CD4-positive, CD25-positive, alpha-beta regulatory T cell (primary cell): ENCODE results near the gene DCST2. TPM values are rescaled to one million over a fixed set of nuclear protein-coding genes. Genes with fewer than 3 reads are reported as not detected.

Experiments
- ATAC-seq, 2 donors: fragments of 150-1000 bp; cut with Tn5 transposase; one replicate each; pipeline ENCODE4 v1.10.0; 2021; ENCODE audit warnings: low read depth in 2 of 2, moderate number of reproducible peaks in 2 of 2, moderate library complexity in 1 of 2
- DNase-seq, 3 donors: peaks; one replicate each; pipeline versions ENCODE4 v3.0.0 to v3.0.0-alpha.2; 2012 to 2022; ENCODE audit warnings: mixed read lengths in 1 of 3
- H3K27ac ChIP-seq: one replicate; pipeline ENCODE4 v1.7.0; 2013; ENCODE audit warnings: mild to moderate bottlenecking, low read length; ENCODE audit not compliant: insufficient read depth, poor library complexity, severe bottlenecking
- H3K27me3 ChIP-seq: one replicate; pipeline ENCODE4 v1.7.0; 2013; ENCODE audit warnings: low read length; ENCODE audit not compliant: control insufficient read depth, insufficient read depth
- H3K36me3 ChIP-seq: one replicate; pipeline ENCODE4 v1.7.0; 2013; ENCODE audit warnings: mild to moderate bottlenecking, low read length, moderate library complexity; ENCODE audit not compliant: control insufficient read depth, insufficient read depth
- H3K4me1 ChIP-seq: 2 replicates; pipeline ENCODE4 v1.7.0; 2013; ENCODE audit warnings: mild to moderate bottlenecking, low read length; ENCODE audit not compliant: insufficient read depth, control insufficient read depth, poor library complexity, severe bottlenecking
- H3K4me3 ChIP-seq: one replicate; pipeline ENCODE4 v1.7.0; 2013; ENCODE audit warnings: low read depth, mild to moderate bottlenecking, low read length, moderate library complexity
- H3K9me3 ChIP-seq, 2 experiments: 1 replicate in 1 of 2; 2 replicates in 1 of 2; pipeline ENCODE4 v1.7.0; 2013; ENCODE audit warnings: low read length in 2 of 2, mild to moderate bottlenecking in 1 of 2, moderate library complexity in 1 of 2; ENCODE audit not compliant: control insufficient read depth in 2 of 2
- H3K27ac Mint-ChIP-seq, 3 donors: one replicate each; pipeline ENCODE4 v1.8.0; 2020 to 2022; ENCODE audit warnings: mild to moderate bottlenecking in 3 of 3, mixed read lengths in 3 of 3, moderate library complexity in 2 of 3
- H3K27me3 Mint-ChIP-seq: one replicate; pipeline ENCODE4 v1.8.0; 2022; ENCODE audit warnings: mild to moderate bottlenecking, mixed read lengths
- H3K36me3 Mint-ChIP-seq: one replicate; pipeline ENCODE4 v1.8.0; 2020; ENCODE audit warnings: mixed read lengths
- H3K4me1 Mint-ChIP-seq, 4 donors: one replicate each; pipeline ENCODE4 v1.8.0; 2020 to 2022; ENCODE audit warnings: mixed read lengths in 4 of 4, mild to moderate bottlenecking in 1 of 4
- H3K4me3 Mint-ChIP-seq, 4 donors: one replicate each; pipeline ENCODE4 v1.8.0; 2020 to 2022; ENCODE audit warnings: mild to moderate bottlenecking in 4 of 4, mixed read lengths in 4 of 4, moderate library complexity in 3 of 4
- H3K9me3 Mint-ChIP-seq, 7 donors: one replicate each; pipeline ENCODE4 v1.8.0; 2020 to 2022; ENCODE audit warnings: mixed read lengths in 7 of 7, mild to moderate bottlenecking in 3 of 7, moderate library complexity in 2 of 7
- polyA plus RNA-seq, 4 donors: library from polyadenylated mRNA; unstranded; fragments of 300-500 nt; fragmentation: Illumina TruSeq; gene quantifications; one replicate each; pipeline ENCODE4 v1.2.3, GENCODE V29; 2021
- total RNA-seq: library from RNA; stranded (reverse); gene quantifications from one replicate; pipeline ENCODE4 v1.2.3, GENCODE V29; 2022

DCST2 gene
- total and polyA plus RNA-seq, 5 donors from 2014 or later, result 1.4 TPM; not detected in 4

DNA sequence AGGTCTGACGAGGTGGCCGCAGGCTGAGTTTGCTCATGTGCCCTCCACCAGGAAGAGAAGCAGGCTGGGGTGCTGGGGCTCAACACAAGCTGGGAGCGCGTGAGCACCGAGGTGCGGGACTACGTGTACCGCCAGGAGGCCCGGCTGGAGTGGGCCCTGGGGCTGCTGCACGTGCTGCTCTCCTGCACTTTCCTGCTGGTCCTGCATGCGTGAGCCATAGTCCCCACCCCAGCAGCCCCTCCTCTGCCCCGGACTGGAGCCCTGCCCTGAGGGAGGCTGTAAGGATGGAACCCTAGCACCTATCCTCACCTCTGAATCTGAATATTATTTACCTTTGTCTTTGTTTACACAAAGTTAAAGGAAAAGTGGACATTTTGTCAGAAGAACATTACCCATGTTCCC is 9.7 kb upstream of the DCST2 start:
- no peak for ATAC-seq
- Mint-ChIP-seq H3K27ac (no peak overlapping the region), H3K4me1 (peaks cover 2 to 10% (median 4%) of the 10 kb centered on the region in 4 donors), H3K4me3 (no peak overlapping the region), H3K9me3 (no peaks in the 10 kb centered on the region), H3K36me3 (no peaks in the 10 kb centered on the region), H3K27me3 (no peaks in the 10 kb centered on the region)
- H3K4me1 ChIP-seq, result no peaks in the 10 kb centered on the region
- no peak overlapping the region for H3K4me3 ChIP-seq
- DNase-seq, result no peak
- H3K27ac ChIP-seq, result no peak overlapping the region
- no peaks in the 10 kb centered on the region for H3K9me3 ChIP-seq
- no peaks in the 10 kb centered on the region for H3K27me3 ChIP-seq
- no peaks in the 10 kb centered on the region for H3K36me3 ChIP-seq

GRCh38 chr1:155042789-155043188 is 9.2 kb upstream of the DCST2 start:
- H3K36me3 Mint-ChIP-seq, result no peaks in the 10 kb centered on the region
- ATAC-seq (no peak), DNase-seq (no peak)
- H3K4me1 Mint-ChIP-seq, result peaks cover 2 to 10% (median 4%) of the 10 kb centered on the region in 4 donors
- H3K4me3 Mint-ChIP-seq, result no peak overlapping the region
- no peak overlapping the region for H3K27ac Mint-ChIP-seq
- Histone ChIP-seq H3K9me3 (no peaks in the 10 kb centered on the region), H3K27me3 (peaks cover 3% of the 10 kb centered on the region), H3K4me3 (no peak overlapping the region), H3K4me1 (no peaks in the 10 kb centered on the region), H3K36me3 (no peaks in the 10 kb centered on the region), H3K27ac (no peak overlapping the region)
- peaks cover 2% of the 10 kb centered on the region for H3K27me3 Mint-ChIP-seq
- no peaks in the 10 kb centered on the region for H3K9me3 Mint-ChIP-seq

GRCh38 chr1:155040358-155041093 is 6.9 kb upstream of the DCST2 start:
- no peak for DNase-seq
- no peaks in the 10 kb centered on the region for H3K9me3 ChIP-seq
- Mint-ChIP-seq H3K9me3 (no peaks in the 10 kb centered on the region), H3K27me3 (peaks cover 18% of the 10 kb centered on the region), H3K36me3 (no peaks in the 10 kb centered on the region), H3K4me3 (no peak overlapping the region), H3K27ac (no peak overlapping the region), H3K4me1 (peaks cover 2 to 10% (median 4%) of the 10 kb centered on the region in 4 donors)
- H3K4me1 ChIP-seq, result no peaks in the 10 kb centered on the region
- ATAC-seq, result no peak
- H3K4me3 ChIP-seq, result no peak overlapping the region
- H3K27me3 ChIP-seq, result peaks cover 3% of the 10 kb centered on the region
- no peak overlapping the region for H3K27ac ChIP-seq
- H3K36me3 ChIP-seq, result no peaks in the 10 kb centered on the region

DNA sequence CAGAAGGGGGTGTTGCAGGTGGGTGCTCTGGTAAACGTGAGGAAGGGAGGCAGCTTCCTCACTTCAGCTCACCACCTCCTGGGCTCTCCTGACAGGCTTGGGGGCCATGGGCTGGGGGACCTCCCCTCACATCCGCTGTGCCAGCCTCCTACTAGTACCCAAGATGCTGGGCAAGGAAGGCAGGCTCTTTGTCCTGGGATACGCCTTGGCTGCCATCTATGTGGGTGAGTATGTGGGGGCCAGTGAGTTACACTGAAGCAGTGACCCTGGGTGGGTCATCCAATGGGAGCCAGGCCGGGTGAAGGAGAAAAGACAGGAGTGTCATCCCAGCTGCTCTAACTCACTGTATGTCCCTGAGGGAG is 5.7 kb upstream of the DCST2 start:
- DNase-seq (no peak), ATAC-seq (no peak)
- H3K27ac ChIP-seq, result no peak overlapping the region
- Mint-ChIP-seq H3K27me3 (peaks cover 22% of the 10 kb centered on the region), H3K4me3 (no peak overlapping the region), H3K36me3 (no peaks in the 10 kb centered on the region), H3K27ac (peak overlapping the region in 1 of 3 donors; percentile 56), H3K4me1 (peaks cover 0 to 5% (median 0%) of the 10 kb centered on the region in 4 donors), H3K9me3 (no peaks in the 10 kb centered on the region)
- no peaks in the 10 kb centered on the region for H3K36me3 ChIP-seq
- no peaks in the 10 kb centered on the region for H3K4me1 ChIP-seq
- no peaks in the 10 kb centered on the region for H3K9me3 ChIP-seq
- H3K4me3 ChIP-seq, result no peak overlapping the region
- H3K27me3 ChIP-seq, result peaks cover 3% of the 10 kb centered on the region

DNA sequence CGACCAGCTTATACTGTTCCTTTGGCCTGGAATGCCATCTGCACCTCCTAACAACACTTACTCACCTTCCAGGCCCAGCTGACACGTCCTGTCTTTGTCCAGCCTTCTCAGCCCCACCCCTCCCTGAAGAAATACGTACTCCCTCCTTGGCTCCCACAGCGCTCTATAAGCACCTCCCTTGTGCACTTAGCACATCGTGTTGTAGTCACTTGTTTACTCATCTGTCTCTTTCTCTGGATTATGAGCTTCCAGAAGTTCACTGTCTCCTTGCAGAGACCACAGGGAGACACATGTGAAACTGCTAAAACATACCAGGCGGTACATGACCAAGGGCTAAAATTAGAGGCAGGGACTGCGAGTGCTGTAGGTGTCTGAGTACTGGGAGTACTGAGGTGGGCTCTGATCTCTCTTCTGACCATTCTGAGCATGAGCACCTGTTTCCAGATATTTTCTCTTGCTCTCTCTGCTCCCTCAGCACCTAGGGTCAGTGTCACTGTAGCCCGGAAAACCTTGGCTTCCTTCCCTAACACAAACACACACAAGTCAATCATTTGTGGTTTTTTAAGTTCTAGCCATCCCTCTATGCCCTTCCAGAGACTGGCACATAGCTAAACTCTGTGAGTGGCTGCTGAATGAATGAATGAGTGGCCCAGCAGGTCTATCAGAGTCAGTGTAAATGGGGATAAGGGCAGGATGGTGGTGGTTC is 5.2 kb upstream of the DCST2 start:
- Histone ChIP-seq H3K4me1 (no peaks in the 10 kb centered on the region), H3K36me3 (no peaks in the 10 kb centered on the region), H3K4me3 (no peak overlapping the region), H3K9me3 (no peaks in the 10 kb centered on the region), H3K27me3 (peaks cover 3% of the 10 kb centered on the region), H3K27ac (no peak overlapping the region)
- H3K4me3 Mint-ChIP-seq, result no peak overlapping the region
- no peak for ATAC-seq
- peaks cover 22% of the 10 kb centered on the region for H3K27me3 Mint-ChIP-seq
- DNase-seq, result no peak
- H3K9me3 Mint-ChIP-seq, result no peaks in the 10 kb centered on the region
- H3K27ac Mint-ChIP-seq, result no peak overlapping the region
- peaks cover 0 to 5% (median 0%) of the 10 kb centered on the region in 4 donors for H3K4me1 Mint-ChIP-seq
- no peaks in the 10 kb centered on the region for H3K36me3 Mint-ChIP-seq

- no peak overlapping the region for H3K27ac Mint-ChIP-seq
- H3K27me3 ChIP-seq, result peaks cover 3% of the 10 kb centered on the region
- ATAC-seq (no peak), DNase-seq (no peak)
- no peak overlapping the region for H3K4me3 ChIP-seq
- no peaks in the 10 kb centered on the region for H3K4me1 ChIP-seq
- H3K4me3 Mint-ChIP-seq, result no peak overlapping the region
- peaks cover 0 to 5% (median 0%) of the 10 kb centered on the region in 4 donors for H3K4me1 Mint-ChIP-seq
- H3K36me3 Mint-ChIP-seq, result no peaks in the 10 kb centered on the region
- no peaks in the 10 kb centered on the region for H3K36me3 ChIP-seq
- H3K9me3 Mint-ChIP-seq, result no peaks in the 10 kb centered on the region
- no peaks in the 10 kb centered on the region for H3K9me3 ChIP-seq
- peaks cover 22% of the 10 kb centered on the region for H3K27me3 Mint-ChIP-seq
- H3K27ac ChIP-seq, result no peak overlapping the region
Observed at GRCh38 chr1:155037851-155038441, 4.4 kb upstream of the DCST2 start.

DNA sequence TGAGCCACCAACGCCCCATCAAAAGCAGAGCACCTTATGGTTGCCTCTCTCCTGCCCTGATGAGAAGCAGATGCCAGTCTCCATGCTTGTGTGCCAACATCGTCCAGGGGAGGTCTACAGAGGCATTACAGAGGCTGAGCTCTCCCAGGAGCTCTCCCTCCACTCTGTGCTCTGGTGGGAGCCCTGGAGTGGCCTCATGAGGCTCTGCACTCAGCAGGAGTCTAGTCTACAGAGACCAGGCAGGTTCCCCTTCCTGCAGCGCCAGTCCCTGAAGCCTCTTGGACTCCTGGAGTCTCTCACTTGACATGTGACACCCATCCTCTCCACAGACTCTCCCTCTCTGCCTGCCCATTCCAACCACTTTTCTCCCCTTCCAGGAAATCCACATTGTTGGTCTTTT is 3.5 kb upstream of the DCST2 start:
- Histone ChIP-seq H3K27ac (no peak overlapping the region), H3K9me3 (no peaks in the 10 kb centered on the region), H3K4me3 (no peak overlapping the region), H3K36me3 (no peaks in the 10 kb centered on the region), H3K27me3 (peaks cover 3% of the 10 kb centered on the region), H3K4me1 (no peaks in the 10 kb centered on the region)
- Mint-ChIP-seq H3K27ac (no peak overlapping the region), H3K27me3 (peaks cover 22% of the 10 kb centered on the region), H3K36me3 (no peaks in the 10 kb centered on the region), H3K4me1 (no peaks in the 10 kb centered on the region), H3K9me3 (no peaks in the 10 kb centered on the region), H3K4me3 (no peak overlapping the region)
- ATAC-seq (no peak), DNase-seq (no peak)
